ENCODE data around the gene TMEM8B. TPM values are rescaled to one million over a fixed set of nuclear protein-coding genes. Genes with fewer than 3 reads are reported as not detected.
"Not testable (repeated sequence)": the region's sequence is repeated elsewhere in the genome, so short reads cannot be mapped to it uniquely, and the experiment has no call there.

Gene TMEM8B
- total RNA-seq, 3 donors from 2014 or later, result 12.4 to 22.8 (median 18.9) TPM

DNA sequence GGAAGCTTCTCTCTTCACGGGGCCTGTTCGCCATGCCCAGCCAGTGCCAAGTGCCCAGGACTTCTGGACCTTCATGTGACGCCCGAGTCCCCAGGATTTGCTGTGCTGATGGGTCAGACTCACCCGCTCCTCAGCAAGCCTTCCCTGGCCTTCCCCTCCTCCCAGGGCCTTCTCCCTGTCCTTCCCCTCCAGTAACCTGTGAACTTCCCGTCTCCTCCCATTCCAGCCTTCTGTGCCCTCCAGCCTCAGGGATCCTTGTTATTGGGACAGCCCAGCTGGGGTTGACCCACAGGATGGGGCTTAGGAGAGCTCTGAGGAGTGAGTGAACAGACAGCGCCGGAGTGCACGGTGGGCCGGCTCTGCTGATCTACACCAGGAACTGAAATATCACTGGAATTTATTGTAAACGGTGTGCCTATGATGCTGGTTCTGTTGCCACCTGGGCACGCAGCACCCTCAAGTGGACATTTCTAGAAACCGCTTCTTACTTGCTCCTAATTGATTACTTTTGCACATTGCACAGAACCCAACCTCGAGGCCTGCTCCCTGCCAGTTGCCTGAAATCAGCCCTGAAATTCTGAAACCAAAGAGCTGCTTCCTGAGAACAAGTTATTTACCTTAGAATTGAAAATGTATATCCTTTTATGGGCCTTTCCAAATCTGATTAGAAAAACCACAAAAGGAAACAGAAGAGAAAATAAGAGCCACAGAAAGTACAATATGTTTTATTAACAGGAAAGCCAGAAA lies 81.8 kb downstream of the TMEM8B start:
- intact Hi-C loops (cut with DNase I, micrococcal nuclease), result no loop called here
- TF ChIP-seq, protein P1, sequence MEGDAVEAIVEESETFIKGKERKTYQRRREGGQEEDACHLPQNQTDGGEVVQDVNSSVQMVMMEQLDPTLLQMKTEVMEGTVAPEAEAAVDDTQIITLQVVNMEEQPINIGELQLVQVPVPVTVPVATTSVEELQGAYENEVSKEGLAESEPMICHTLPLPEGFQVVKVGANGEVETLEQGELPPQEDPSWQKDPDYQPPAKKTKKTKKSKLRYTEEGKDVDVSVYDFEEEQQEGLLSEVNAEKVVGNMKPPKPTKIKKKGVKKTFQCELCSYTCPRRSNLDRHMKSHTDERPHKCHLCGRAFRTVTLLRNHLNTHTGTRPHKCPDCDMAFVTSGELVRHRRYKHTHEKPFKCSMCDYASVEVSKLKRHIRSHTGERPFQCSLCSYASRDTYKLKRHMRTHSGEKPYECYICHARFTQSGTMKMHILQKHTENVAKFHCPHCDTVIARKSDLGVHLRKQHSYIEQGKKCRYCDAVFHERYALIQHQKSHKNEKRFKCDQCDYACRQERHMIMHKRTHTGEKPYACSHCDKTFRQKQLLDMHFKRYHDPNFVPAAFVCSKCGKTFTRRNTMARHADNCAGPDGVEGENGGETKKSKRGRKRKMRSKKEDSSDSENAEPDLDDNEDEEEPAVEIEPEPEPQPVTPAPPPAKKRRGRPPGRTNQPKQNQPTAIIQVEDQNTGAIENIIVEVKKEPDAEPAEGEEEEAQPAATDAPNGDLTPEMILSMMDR (IDR thresholded peaks at IDR 0.05), result peak; percentile 44
- DNase-seq (peak; percentile 74 to 82 (median 74)), ATAC-seq (peak; percentile 41)
- no peak overlapping the region for H3K4me3 ChIP-seq
- H3K36me3 ChIP-seq (ENCODE audit: low read depth), result no peaks in the 10 kb centered on the region
- H3K4me1 ChIP-seq (ENCODE audit: low read depth), result peaks cover 62% of the 10 kb centered on the region
- no peaks in the 10 kb centered on the region for H3K9me3 ChIP-seq

DNA sequence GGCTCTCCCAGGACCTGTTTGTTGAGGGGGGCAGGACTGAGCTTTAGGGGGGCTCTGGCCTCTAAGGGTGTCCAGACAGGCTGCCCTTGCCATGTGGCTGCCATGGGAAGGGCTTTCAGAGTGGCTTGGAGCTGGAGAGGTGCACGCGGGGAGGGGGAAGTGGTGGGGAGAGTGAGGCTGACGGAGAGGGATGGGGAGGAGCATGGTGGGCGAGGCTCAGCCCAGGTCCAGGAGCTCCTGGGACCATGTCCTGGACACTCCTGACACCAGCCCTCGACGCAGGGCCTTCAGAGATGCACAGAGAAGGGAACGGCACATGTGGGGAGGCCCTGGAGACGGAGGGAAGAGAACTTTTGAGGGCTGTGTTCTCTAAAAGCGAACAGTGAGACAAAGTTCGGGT lies 82.7 kb downstream of the TMEM8B start:
- Histone ChIP-seq H3K36me3 (ENCODE audit: low read depth) (no peaks in the 10 kb centered on the region), H3K9me3 (no peaks in the 10 kb centered on the region), H3K4me3 (no peak overlapping the region), H3K4me1 (ENCODE audit: low read depth) (peaks cover 61% of the 10 kb centered on the region)
- peak in 1 of 3 donors; percentile 55 for DNase-seq
- ATAC-seq, result no peak
- TF ChIP-seq, protein P1 (IDR thresholded peaks at IDR 0.05), result no peak
- intact Hi-C loops (cut with DNase I, micrococcal nuclease), result no loop called here

DNA sequence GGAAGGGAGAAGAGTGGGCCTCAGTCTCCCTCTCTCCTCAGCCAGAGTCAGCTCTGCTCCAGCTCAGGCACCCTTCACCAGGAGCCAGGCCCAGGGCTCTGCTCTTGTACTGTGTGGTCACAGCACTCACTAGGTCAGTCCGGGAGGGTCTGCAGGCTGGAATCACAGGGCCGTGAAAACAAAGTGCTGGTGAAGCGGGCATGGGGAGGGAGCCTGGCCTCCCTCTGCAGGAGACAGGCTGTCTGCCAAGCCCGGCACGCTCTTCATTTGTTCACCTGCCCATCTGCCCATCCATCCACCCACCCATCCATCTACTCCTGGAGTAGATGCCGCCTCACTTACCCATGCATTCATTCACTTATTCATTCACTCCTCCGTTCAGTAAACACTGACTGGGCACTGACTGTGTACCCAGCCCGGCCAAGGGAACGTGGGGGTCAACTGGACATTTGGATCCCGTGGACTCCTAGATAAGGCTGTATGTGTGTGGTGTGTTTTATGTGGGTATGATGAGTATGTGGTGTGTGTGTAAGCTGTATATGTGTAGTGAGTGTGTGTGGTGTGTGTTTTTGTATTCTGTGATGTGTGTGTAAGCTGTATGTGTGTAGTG lies 83.9 kb downstream of the TMEM8B start:
- no peak for DNase-seq
- Histone ChIP-seq H3K4me3 (no peak overlapping the region), H3K36me3 (ENCODE audit: low read depth) (no peaks in the 10 kb centered on the region), H3K4me1 (ENCODE audit: low read depth) (peaks cover 58% of the 10 kb centered on the region), H3K9me3 (no peaks in the 10 kb centered on the region)
- intact Hi-C loops (cut with DNase I, micrococcal nuclease), result no loop called here
- no peak for ATAC-seq
- TF ChIP-seq, protein P1 (IDR thresholded peaks at IDR 0.05), result no peak

DNA sequence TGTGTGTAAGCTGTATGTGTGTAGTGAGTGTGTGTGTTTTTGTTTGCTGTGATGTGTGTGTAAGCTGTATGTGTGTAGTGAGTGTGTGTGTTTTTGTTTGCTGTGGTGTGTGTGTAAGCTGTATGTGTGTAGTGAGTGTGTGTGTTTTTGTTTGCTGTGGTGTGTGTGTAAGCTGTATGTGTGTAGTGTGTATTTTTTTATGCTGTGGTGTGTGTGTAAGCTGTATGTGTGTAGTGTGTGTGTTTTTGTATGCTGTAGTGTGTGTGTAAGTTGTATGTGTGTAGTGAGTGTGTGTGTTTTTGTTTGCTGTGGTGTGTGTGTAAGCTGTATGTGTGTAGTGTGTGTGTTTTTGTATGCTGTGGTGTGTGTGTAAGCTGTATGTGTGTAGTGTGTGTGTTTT lies 84.4 kb downstream of the TMEM8B start:
- ATAC-seq; DNase-seq; H3K4me3 ChIP-seq; H3K36me3 ChIP-seq (ENCODE audit: low read depth); intact Hi-C loops (cut with DNase I, micrococcal nuclease); H3K9me3 ChIP-seq: not testable (repeated sequence)
- peaks cover 54% of the 10 kb centered on the region for H3K4me1 ChIP-seq (ENCODE audit: low read depth)

DNA sequence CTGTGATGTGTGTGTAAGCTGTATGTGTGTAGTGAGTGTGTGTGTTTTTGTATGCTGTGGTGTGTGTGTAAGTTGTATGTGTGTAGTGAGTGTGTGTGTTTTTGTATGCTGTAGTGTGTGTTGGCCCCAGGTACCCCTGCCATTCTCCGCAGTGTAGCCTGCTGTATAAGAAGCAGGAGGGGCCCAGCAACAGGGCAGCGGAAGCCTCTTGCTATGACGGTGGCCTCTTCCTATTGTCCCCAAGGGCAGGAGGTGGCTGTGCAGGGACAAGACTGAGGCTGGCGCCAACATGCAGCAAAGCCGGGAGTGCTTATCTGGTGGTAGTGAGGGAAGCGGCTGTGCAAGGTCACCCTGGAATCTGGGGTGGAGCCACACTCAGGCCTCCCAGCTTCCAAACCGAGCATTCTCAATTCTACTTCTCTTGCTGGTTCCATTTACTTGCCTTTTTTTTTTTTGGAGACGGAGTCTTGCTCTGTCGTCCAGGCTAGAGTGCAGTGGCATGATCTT lies 85.3 kb downstream of the TMEM8B start:
- Histone ChIP-seq H3K9me3 (no peaks in the 10 kb centered on the region), H3K4me1 (ENCODE audit: low read depth) (peaks cover 49% of the 10 kb centered on the region), H3K4me3 (no peak overlapping the region), H3K36me3 (ENCODE audit: low read depth) (no peaks in the 10 kb centered on the region)
- intact Hi-C loops (cut with DNase I, micrococcal nuclease), result no loop called here
- ATAC-seq (peak; percentile 67), DNase-seq (peak; percentile 74 to 85 (median 80))
- TF ChIP-seq, protein P1 (IDR thresholded peaks at IDR 0.05), result no peak

Other genes starting within 250 kb of the TMEM8B start
- 10 to 100 TPM; 35.8 to 71.9 (median 41.8) TPM for gene TESK1, start 224.0 kb upstream of the TMEM8B start, total RNA-seq
- gene CD72, start 210.8 kb upstream of the TMEM8B start, total RNA-seq, result 1 to 10 TPM; 1.6 to 3.0 (median 1.6) TPM
- gene SIT1, start 178.3 kb upstream of the TMEM8B start, total RNA-seq, result 1 to 10 TPM; 1.2 to 3.3 (median 1.9) TPM
- over 10,000 TPM in 2 of 3 donors, 1,000 to 10,000 TPM in 1; 9,213 to 30,268 (median 19,463) TPM for gene RMRP, start 171.2 kb upstream of the TMEM8B start, total RNA-seq
- 10 to 100 TPM; 25.2 to 55.8 (median 35.8) TPM for gene CCDC107, start 170.9 kb upstream of the TMEM8B start, total RNA-seq
- 10 to 100 TPM in 1 of 3 donors, 1 to 10 TPM in 2; 2.6 to 10.3 (median 6.4) TPM for gene ARHGEF39, start 164.0 kb upstream of the TMEM8B start, total RNA-seq
- 1 to 10 TPM in 1 of 3 donors, under 1 TPM in 1, not detected in 1; 0.61 to 1.7 TPM for gene CA9, start 155.3 kb upstream of the TMEM8B start, total RNA-seq
- gene TPM2, start 139.3 kb upstream of the TMEM8B start, total RNA-seq, result 1,000 to 10,000 TPM in 1 of 3 donors, 100 to 1,000 TPM in 1, 10 to 100 TPM in 1; 45.3 to 1,899 (median 152) TPM
- 100 to 1,000 TPM; 154 to 720 (median 189) TPM for gene TLN1, start 97.0 kb upstream of the TMEM8B start, total RNA-seq
- 10 to 100 TPM; 28.2 to 47.7 (median 34.3) TPM for gene CREB3, start 96.6 kb upstream of the TMEM8B start, total RNA-seq
- 100 to 1,000 TPM; 157 to 285 (median 223) TPM for gene GBA2, start 80.0 kb upstream of the TMEM8B start, total RNA-seq
- 10 to 100 TPM; 46.5 to 55.7 (median 55.7) TPM for gene RGP1, start 79.9 kb upstream of the TMEM8B start, total RNA-seq
- gene MSMP, start 75.0 kb upstream of the TMEM8B start, total RNA-seq, result under 1 TPM in 1 of 3 donors, not detected in 2; 0.48 TPM
- gene NPR2, start 37.6 kb upstream of the TMEM8B start, total RNA-seq, result 10 to 100 TPM in 2 of 3 donors, 1 to 10 TPM in 1; 8.8 to 31.8 (median 12.0) TPM
- gene SPAG8, start 17.0 kb upstream of the TMEM8B start, total RNA-seq, result 1 to 10 TPM in 1 of 3 donors, under 1 TPM in 2; 0.84 to 2.5 (median 0.92) TPM
- gene HINT2, start 14.2 kb upstream of the TMEM8B start, total RNA-seq, result 10 to 100 TPM; 38.9 to 68.6 (median 54.6) TPM
- gene FAM221B, start 496 bp upstream of the TMEM8B start, total RNA-seq, result under 1 TPM in 2 of 3 donors, not detected in 1; 0.41 to 0.43 TPM
- gene OR13J1, start 41.2 kb downstream of the TMEM8B start, total RNA-seq, result not detected
- gene HRCT1, start 77.0 kb downstream of the TMEM8B start, total RNA-seq, result 100 to 1,000 TPM in 1 of 3 donors, 10 to 100 TPM in 2; 24.8 to 161 (median 82.1) TPM
- gene SPAAR, start 80.3 kb downstream of the TMEM8B start, total RNA-seq, result 1 to 10 TPM; 2.0 to 2.9 (median 2.0) TPM
- not detected for gene OR2S2, start 128.9 kb downstream of the TMEM8B start, total RNA-seq
- gene RECK, start 207.7 kb downstream of the TMEM8B start, total RNA-seq, result 10 to 100 TPM in 1 of 3 donors, 1 to 10 TPM in 2; 2.1 to 13.0 (median 3.7) TPM

Measured in mucosa of descending colon (tissue), 3 donors.